ENCODE results near the gene HIBCH.
"Not testable (repeated sequence)": the region's sequence is repeated elsewhere in the genome, so short reads cannot be mapped to it uniquely, and the experiment has no call there.

HIBCH gene

GRCh38 chr2:190222745-190223144 is 96.9 kb downstream of the HIBCH start:
- DNase-seq = not testable (repeated sequence)

- DNase-seq = no peak
Observed at GRCh38 chr2:190221429-190221828, 98.2 kb downstream of the HIBCH start.

GRCh38 chr2:190219186-190219585 is 100.4 kb downstream of the HIBCH start:
- DNase-seq = no peak

- no peak for DNase-seq
Observed at GRCh38 chr2:190217616-190218015, 102.0 kb downstream of the HIBCH start.

- no peak for DNase-seq
Observed at GRCh38 chr2:190216829-190217228, 102.8 kb downstream of the HIBCH start.

GRCh38 chr2:190215620-190216019 is 104.0 kb downstream of the HIBCH start:
- no peak for DNase-seq

- no peak for DNase-seq
Observed at GRCh38 chr2:190214426-190215194, 105.0 kb downstream of the HIBCH start.

- no peak for DNase-seq
Observed at GRCh38 chr2:190213441-190214335, 105.9 kb downstream of the HIBCH start.

- DNase-seq = no peak
Observed at GRCh38 chr2:190210471-190210870, 109.2 kb downstream of the HIBCH start.

- DNase-seq = no peak
Observed at GRCh38 chr2:190209559-190209958, 110.1 kb downstream of the HIBCH start.

- DNase-seq = no peak
Observed at GRCh38 chr2:190207930-190208329, 111.7 kb downstream of the HIBCH start.

GRCh38 chr2:190205657-190206056 is 114.0 kb downstream of the HIBCH start:
- no peak for DNase-seq

- DNase-seq = no peak
Observed at GRCh38 chr2:190202604-190203003, 117.0 kb downstream of the HIBCH start.

GRCh38 chr2:190202018-190202417 is 117.6 kb downstream of the HIBCH start:
- no peak for DNase-seq

GRCh38 chr2:190200603-190201002 is 119.0 kb downstream of the HIBCH start:
- DNase-seq = no peak

GRCh38 chr2:190199530-190199929 is 120.1 kb downstream of the HIBCH start:
- DNase-seq = no peak

- no peak for DNase-seq
Observed at GRCh38 chr2:190199109-190199508, 120.5 kb downstream of the HIBCH start.

- DNase-seq = no peak
Observed at GRCh38 chr2:190197143-190197720, 122.4 kb downstream of the HIBCH start.

- no peak for DNase-seq
Observed at GRCh38 chr2:190190507-190191162, 129.0 kb downstream of the HIBCH start.

- DNase-seq = no peak
Observed at GRCh38 chr2:190188289-190188688, 131.3 kb downstream of the HIBCH start.

GRCh38 chr2:190186238-190186637 is 133.4 kb downstream of the HIBCH start:
- no peak for DNase-seq

GRCh38 chr2:190185380-190185779 is 134.2 kb downstream of the HIBCH start:
- DNase-seq = no peak

GRCh38 chr2:190184460-190184859 is 135.2 kb downstream of the HIBCH start:
- no peak for DNase-seq

Data from NCI-H226 (cell line).